ENCODE data around the gene MEF2A.

DNA sequence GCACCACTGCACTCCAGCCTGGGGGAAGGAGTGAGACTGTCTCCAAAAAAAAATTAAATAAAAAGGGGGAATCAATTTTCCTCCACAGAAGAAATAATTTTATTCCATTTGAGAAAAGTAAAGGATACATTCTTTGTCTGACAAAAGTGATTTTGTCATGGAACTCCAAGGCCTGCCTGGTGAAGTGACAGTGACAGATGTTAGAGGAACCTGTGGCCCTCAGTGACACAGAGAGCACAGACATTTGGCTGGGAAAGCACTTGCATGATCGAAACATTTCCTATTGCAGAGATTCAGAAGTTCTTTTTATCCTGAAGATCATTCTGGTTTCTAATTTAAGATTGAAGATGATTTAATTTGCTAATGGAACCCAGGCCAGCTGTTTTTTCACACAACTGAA is 161.5 kb downstream of the MEF2A start:
- TF ChIP-seq CTCF (IDR thresholded peaks at IDR 0.05) = no peak
- TF ChIP-seq POLR2A (IDR thresholded peaks at IDR 0.05) = no peak
